Astrocyte of the cerebellum (primary cell): Measurements from ENCODE around the gene CHCHD2.
"Not testable (repeated sequence)": the region's sequence is repeated elsewhere in the genome, so short reads cannot be mapped to it uniquely, and the experiment has no call there.

Experiments used
- DNase-seq: peaks from one replicate; pipeline ENCODE4 v3.0.0-alpha.2; 2011; ENCODE audit warnings: low read depth
- H3K4me3 ChIP-seq: 2 replicates; pipeline ENCODE4 v1.5.1; 2011; ENCODE audit warnings: mild to moderate bottlenecking, low read depth, low read length, moderate library complexity
- in situ Hi-C: cut with HindIII; loops from 2 replicates; pipeline ENCODE4 v1.10.0; 2017; ENCODE audit warnings: low sequenced_read_pairs
- TF ChIP-seq, protein P1 (sequence below): IDR thresholded peaks from 2 replicates; pipeline ENCODE4 v1.5.1; 2012; ENCODE audit warnings: low read length, low read depth, moderate library complexity, mild to moderate bottlenecking; ENCODE audit errors: missing control alignments

Gene CHCHD2

DNA sequence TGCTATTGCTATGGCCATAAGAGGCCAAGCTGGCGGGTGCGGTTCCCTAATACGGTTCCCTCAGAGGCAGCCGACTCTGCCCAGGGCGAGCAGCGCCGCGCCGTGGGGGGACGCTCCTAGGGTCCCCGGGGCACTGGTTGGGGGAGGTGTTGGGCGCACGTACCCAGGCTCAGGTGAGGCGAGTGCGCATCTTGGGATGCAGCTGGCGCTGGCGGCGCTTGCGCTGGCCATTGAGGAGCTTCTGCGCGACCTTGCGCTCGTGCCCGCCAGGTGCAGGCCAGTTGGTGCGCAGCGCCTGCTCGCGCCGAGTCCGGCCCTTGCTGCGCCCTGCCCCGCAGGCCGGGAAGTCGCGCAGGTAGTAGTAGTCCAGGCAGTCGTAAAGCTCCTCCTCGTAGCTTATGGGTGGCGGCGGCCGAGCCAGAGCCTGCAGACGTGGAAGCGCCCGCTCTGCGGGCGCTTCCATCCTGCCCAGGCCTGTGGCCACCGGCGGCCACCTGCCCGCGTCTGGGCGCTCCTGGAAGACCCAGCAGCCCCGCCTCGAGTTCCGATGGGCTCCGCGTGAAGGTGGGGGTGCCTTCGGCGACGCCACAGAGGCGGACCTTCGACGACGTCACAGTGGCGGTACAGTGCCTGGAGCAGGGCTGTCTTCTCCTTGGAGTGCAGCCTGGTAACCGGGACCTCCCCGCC is 9.7 kb upstream of the CHCHD2 start, which contains the start of gene NUPR2:
NUPR2 (minus strand) TSS at position 566 of the 687 bp plus-strand sequence; CDS start at position 463, 103 bp downstream.
- in situ Hi-C loops = no loop called here
- TF ChIP-seq, protein P1, sequence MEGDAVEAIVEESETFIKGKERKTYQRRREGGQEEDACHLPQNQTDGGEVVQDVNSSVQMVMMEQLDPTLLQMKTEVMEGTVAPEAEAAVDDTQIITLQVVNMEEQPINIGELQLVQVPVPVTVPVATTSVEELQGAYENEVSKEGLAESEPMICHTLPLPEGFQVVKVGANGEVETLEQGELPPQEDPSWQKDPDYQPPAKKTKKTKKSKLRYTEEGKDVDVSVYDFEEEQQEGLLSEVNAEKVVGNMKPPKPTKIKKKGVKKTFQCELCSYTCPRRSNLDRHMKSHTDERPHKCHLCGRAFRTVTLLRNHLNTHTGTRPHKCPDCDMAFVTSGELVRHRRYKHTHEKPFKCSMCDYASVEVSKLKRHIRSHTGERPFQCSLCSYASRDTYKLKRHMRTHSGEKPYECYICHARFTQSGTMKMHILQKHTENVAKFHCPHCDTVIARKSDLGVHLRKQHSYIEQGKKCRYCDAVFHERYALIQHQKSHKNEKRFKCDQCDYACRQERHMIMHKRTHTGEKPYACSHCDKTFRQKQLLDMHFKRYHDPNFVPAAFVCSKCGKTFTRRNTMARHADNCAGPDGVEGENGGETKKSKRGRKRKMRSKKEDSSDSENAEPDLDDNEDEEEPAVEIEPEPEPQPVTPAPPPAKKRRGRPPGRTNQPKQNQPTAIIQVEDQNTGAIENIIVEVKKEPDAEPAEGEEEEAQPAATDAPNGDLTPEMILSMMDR = no peak
- DNase-seq = no peak
- no peak within 1 kb of the TSS for H3K4me3 ChIP-seq

DNA sequence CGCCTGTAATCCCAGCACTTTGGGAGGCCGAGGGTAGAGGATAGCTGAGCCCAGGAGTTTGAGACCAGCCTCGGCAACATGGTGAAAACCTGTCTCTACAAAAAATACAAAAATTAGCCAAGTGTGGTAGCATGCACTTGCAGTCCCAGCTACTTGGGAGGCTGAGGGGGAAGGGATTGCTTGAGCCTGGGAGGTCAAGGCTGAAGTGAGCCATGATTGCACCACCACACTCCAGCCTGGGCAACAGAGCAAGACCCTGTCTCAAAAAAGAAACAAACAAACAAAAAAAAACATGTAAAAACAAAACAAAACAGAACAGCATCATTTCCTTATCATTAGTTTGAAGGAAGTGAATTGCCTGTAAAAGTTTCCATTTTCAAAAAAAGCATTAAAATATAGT is 6.0 kb upstream of the CHCHD2 start:
- H3K4me3 ChIP-seq, DNase-seq, in situ Hi-C loops: not testable (repeated sequence)

DNA sequence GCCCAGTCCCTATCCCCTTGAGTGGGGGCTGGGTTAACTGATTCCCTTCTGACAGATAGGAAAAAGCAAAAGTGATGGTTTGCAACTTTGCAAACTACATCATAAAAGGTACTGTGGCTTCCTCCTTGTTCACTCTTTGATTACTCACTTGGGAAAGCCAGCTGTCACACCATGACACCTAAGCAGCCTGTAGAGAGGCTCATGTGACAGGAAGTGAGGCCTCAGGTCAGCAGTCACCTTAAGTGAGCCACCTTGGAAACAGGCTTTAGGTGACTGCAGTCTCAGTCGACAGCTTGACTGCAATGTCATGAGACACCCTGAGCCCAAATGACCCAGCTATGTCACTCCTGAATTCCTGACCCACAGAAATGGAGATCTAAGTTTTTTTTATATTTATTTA is 4.3 kb upstream of the CHCHD2 start:
- TF ChIP-seq, protein P1 = no peak
- no peak for DNase-seq
- H3K4me3 ChIP-seq = no peak overlapping the region
- in situ Hi-C loops = no loop called here

DNA sequence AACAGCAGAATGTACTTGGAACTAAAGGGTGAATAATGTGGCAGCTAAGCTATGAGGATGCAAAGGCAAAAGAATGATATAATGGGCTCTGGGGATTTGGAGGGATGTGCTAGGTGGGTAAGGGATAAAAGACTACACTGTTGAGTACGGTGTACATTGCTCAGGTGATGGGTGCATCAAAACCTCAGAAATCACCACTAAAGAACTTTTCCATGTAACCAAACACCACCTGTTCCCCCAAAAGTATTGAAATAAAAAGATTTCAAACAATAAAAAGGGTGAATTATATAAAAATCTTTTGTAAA is 1.6 kb upstream of the CHCHD2 start:
- TF ChIP-seq, protein P1 = no peak
- DNase-seq = no peak
- H3K4me3 ChIP-seq = no peak overlapping the region
- in situ Hi-C loops = no loop called here

DNA sequence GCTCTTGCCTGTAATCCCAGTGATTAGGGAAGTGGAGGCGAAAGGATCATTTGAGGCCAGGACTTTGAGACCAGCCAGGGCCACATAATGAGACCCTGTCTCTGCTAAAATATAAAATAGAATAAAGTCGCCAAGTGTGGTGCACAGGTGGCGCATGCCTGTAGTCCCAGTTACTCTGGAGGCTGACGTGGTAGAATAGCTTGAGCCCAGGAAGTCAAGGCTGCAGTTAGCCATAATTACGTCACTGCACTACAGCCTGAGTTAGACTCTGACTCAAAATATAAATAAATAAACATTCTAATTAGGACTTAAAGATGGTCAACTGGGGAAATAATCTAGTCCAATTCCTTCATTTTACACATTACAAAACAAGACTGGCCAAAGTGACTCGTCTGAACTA is 768 bp downstream of the CHCHD2 start:
- TF ChIP-seq, protein P1 = no peak
- DNase-seq = peak; percentile 36
- in situ Hi-C loops = no loop called here

DNA sequence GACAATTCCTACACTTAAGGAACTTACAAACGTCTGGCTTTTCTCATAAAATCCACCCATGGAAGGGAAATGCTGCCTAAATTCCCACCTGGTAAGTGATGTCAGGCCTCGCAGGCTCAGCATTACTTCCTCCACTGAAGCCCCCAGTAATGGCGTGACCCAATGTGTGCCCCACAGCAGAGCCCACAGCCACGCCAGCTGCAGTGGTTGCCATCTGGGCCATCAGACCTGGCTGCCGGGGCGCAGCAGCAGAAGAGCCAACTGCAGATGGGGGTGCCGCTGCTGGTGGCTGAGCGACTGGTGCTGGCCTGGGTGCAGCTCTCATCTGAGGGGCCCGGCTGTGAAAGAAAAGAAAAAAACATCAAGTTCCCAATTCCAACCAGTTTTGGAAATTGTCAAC is 2.1 kb downstream of the CHCHD2 start:
- in situ Hi-C loops, DNase-seq, H3K4me3 ChIP-seq: not testable (repeated sequence)

More for the DNA sequence above, 768 bp downstream of the CHCHD2 start:
- H3K4me3 ChIP-seq = peak overlapping the region; percentile 96

DNA sequence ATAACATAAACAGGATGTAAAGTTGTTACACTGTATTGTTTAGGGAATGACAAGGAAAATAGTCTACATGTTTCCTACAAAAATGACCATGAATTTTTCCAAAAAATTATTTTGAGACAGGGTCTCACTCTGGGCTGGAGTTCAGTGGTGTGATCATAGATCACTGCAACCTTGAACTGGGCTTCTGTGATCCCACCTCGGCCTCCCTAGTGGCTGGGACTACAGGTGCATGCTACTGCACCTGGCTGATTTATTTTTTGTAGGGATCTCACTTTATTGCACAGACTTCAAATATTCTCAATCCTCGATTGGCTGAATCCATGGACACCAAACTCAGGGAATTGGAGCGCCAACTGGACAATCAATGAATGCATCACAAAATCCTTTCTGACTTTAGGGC is 6.6 kb downstream of the CHCHD2 start:
- TF ChIP-seq, protein P1 = no peak
- in situ Hi-C loops = no loop called here

DNA sequence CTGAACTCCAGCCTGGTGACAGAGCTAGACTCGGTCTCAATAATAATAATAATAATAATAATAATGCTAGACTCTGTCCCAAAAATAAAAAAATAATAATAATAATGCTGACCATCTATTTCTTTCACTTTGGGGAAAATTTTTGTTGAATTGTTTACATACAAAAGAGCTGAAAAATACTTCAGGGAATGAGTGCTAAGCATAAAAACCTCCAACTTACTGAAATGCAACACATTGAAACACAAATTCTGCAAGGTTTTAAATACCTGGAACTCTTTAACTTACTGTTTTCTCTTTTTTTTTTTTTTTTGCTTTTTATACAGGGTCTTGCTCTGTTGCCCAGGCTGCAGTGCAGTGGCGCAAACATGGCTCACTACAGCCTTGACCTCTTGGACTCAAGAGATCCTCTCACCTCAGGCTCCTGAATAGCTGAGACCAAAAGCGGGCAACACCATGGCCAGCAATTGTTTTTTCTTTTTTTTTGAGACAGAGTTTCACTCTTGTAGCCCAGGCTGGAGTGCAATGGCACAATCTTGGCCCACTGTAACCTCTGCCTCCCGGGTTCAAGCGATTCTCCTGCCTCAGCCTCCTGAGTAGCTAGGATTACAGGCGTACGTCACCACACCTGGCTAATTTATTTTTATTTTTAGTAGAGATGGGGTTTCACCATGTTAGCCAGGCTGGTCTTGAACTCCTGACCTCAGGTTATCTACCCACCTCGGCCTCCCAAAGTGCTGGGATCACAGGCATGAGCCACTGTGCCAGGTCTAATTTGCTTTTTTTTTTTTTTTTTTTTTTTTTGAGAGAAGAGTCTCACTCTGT is 7.9 kb downstream of the CHCHD2 start:
- DNase-seq, in situ Hi-C loops, H3K4me3 ChIP-seq: not testable (repeated sequence)

More for the DNA sequence above, 6.6 kb downstream of the CHCHD2 start:
- H3K4me3 ChIP-seq = no peak overlapping the region
- no peak for DNase-seq
